ENCODE results near the gene DENND4B.
A peak's percentile ranks its signal among the peaks of the same experiment; 100 is the strongest.
"Not testable (repeated sequence)": the region's sequence is repeated elsewhere in the genome, so short reads cannot be mapped to it uniquely, and the experiment has no call there.

DENND4B gene

DNA sequence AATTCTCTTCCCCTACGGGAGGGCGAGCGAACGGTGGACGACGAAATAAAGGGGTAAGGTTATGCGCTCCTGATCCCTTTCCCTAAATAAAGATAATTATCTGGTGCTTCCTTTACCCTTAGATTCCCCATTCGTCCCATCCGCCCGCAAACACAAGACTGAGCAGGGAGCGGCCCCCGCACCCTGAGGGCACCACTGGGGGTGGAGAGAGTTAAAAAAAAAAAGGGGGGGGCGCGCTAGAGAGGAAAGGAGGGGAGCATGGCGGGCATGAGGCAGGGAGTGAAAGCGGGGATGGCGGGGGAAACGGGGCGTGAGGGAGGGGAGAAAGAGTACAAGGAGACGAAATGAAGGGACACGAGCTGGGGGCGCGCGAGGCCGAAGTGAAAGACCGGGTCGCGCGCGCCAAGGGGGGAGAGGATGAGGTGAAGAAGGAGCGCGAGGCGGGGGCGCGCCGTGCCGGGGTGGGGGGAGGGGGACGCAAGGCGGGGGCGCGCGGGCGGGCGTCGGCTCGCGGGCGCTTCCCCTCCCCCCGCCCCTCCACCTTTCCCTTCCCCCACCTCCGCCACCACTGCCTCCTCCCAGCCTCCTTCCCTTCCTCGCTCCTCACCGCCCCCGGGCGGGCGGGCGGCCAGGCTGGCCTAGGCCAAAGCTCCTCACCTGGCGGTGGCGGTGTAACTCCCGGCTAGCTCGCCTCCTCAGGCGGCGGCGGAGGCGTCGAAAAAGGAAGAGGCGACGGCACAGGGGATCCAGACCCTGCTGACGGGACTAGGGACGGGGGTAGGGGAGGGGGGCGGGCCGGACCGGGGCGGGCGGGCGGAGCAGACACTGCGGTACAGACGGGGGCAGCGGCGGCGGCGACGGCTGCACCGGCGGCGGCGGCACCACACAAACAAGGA is 24.2 kb downstream of the DENND4B start:
- DNase-seq = peak; percentile 51

DNA sequence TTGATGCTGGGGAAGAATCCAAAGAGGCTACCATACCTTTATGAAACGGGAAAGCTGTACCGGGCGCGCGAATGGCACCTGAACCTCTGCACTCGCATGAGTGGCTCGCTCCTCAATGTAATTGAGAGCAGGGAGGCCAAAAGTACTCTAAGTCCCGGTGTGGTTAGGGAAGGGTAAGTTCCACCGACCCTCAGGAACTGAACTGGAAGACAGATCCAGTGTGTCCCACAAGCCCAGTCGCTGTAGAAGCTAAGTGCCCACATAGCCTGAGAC is 24.8 kb downstream of the DENND4B start:
- no peak for DNase-seq

- no peak for DNase-seq
These were observed 25.3 kb downstream of the DENND4B start for GRCh38 chr1:153921080-153921802.

GRCh38 chr1:153919876-153920852 is 26.4 kb downstream of the DENND4B start:
- no peak for DNase-seq

DNA sequence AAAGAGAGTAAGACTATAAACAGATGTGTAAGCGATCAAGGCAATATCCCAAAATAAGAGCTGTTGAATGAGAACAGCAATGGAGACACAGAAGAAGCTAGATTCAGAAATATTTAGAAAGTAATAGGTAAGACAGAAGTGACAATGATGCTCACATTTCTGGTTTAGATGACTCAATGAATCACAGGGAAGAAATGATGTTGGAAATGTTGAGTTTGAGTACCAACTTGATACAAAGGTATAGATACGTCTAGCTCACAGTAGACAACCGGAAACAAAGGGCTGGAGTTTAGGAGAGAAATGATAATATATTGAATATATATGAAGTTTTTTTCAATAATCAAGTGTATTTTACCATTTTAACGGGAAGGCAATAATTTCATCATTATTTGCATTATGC is 30.2 kb downstream of the DENND4B start:
- DNase-seq = no peak

DNA sequence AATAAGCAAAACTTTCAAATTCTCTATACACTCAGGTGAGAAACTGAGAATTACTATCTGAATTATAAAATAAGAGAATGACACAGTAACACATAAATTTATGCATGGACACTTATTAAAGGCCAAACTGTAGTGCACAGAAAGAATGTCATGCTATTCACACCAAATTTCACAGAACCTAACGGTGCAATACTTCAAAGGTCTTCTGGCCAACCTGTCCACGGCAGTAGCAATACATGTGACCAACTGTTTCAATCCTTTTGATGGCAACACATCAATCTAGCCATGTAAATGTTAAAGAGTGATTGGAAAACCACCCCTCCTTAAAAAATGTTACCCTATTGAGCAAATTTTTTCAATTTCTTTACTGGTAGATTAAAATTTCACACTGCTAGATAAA is 34.2 kb downstream of the DENND4B start:
- no peak for DNase-seq

DNA sequence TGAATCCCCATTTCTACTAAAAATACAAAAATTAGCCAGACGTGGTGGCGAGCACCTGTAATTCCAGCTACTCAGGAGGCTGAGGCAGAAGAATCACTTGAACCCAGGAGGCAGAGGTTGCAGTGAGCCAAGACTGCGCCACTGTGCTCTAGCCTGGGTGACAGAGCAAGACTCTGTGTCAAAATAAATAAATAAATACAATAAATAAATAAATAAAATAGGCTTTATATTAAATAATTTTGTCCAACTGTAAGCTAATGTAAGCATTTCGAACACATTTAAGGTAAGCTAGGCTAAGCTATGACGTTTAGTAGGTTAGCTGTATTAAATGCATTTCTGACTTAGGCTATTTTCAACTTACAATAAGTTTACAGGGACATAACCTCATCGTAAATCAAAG is 36.0 kb downstream of the DENND4B start:
- not testable (repeated sequence) for DNase-seq

GRCh38 chr1:153908071-153908470 is 38.4 kb downstream of the DENND4B start:
- no peak for DNase-seq

- DNase-seq = no peak
These were observed 39.4 kb downstream of the DENND4B start for GRCh38 chr1:153907134-153907533.

GRCh38 chr1:153906396-153906795 is 40.1 kb downstream of the DENND4B start:
- DNase-seq = no peak

DNA sequence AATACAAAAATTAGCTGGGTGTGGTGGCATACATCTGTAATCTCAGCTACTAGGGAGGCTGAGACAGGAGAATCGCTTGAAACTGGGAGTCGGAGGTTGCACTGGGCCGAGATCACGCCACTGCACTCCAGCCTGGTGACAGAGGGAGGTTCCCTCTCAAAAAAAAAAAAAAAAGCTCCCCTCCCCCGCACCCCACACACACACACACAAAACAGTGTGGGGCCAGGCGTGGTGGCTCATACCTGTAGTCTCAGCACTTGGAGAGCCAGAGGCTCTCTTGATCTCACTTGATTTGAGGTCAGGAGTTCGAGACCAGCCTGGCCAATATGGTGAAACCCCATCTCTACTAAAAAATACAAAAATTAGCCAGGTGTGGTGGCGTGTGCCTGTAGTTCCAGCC is 40.6 kb downstream of the DENND4B start:
- not testable (repeated sequence) for DNase-seq

DNA sequence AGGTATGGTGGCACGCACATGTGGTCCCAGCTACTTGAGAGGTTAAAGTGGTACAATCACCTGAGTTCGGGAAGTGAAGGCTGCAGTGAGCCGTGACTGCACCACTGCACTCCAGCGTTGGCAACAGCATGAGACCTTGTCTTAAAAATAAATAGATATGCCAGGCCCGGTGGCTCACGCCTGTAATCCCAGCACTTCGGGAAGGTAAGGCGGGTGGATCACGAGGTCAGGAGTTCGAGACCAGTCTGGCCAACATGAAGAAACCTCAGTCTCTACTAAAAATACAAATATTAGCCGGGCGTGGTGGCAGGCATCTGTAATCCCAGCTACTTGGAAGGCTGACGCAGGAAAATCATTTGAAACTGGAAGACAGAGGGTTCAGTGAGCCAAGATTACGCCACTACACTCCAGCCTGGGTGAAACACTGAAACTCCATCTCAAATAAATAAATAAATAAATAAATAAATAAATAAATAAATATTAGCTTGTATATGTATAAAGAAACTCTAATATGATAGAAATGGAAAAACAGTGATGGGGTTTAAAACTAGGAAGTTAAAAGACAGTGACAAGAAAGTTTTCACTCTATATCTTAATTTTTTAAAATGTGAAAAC is 42.6 kb downstream of the DENND4B start:
- DNase-seq = no peak

GRCh38 chr1:153899509-153899908 is 47.0 kb downstream of the DENND4B start:
- DNase-seq = no peak

GRCh38 chr1:153895866-153896265 is 50.7 kb downstream of the DENND4B start:
- not testable (repeated sequence) for DNase-seq

DNA sequence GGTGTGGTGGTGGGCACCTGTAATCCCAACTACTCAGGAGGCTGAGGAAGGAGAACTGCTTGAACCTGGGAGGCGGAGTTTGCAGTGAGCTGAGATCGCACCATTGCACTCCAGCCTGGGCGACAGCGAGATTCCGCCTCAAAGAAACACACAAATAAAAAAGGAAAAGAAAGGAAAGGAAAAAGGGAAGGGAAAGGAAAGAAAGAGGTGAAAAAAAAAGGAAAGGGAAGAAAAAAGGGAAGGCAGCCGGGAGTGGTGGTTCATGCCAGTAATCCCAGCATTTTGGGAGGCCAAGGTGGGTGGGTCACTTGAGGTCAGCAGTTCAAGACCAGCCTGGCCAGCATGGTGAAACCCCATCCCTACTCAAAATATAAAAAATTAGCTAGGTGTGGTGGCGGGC is 55.5 kb downstream of the DENND4B start:
- DNase-seq = not testable (repeated sequence)

DNA sequence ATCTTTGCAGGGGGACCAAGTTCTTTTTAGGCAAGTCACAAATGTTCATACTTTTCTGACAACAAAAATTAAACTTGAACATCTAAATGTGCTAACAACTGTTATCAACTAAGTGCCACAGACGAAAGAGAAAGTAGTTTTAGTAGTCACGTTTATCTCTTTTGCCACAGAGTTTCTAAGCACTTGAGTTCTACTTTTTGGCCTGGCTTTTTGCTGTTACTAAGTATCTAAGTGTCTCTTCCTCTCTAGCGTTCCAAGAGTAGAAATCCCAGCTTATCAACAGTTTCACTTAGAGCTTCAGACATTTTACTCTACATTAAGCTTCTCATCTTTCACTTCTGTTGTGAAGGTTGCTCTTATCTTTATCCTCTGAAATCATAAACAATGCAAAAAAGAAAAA is 58.0 kb downstream of the DENND4B start:
- no peak for DNase-seq

GRCh38 chr1:153886127-153886526 is 60.4 kb downstream of the DENND4B start:
- no peak for DNase-seq

- no peak for DNase-seq
These were observed 63.3 kb downstream of the DENND4B start for GRCh38 chr1:153883223-153883622.

DNA sequence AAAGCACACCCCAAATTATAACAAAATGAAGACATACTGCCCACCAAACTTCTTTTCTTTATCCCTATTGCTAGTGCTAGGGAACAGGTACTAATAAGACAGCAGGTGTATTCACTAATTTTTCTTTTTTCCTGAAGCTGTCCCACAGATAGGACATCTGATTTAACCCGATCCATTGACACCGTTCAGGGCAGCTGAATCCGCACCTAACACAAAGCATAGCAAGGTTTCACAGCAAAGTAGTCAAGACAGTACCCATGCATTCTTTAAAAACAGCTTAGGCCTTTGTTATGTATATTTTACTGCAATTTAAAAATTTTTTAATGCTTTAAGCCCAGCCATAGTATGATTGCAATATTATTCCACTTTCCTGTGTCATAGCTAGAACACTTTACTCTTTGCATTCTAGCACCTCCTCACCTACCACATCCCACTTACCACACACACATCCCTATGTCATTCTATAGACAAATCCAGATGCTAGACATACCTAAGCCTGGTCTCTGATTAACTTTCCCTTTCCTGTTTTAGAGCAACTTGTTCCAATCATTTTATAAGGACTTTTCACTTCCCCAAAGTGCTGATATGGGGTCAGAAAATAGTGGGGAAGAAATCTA is 64.1 kb downstream of the DENND4B start:
- no peak for DNase-seq

- DNase-seq = peak; percentile 14
These were observed 64.8 kb downstream of the DENND4B start for GRCh38 chr1:153881751-153882150.

- peak; percentile 98 for DNase-seq
These were observed 65.6 kb downstream of the DENND4B start for GRCh38 chr1:153880962-153881361.

DNA sequence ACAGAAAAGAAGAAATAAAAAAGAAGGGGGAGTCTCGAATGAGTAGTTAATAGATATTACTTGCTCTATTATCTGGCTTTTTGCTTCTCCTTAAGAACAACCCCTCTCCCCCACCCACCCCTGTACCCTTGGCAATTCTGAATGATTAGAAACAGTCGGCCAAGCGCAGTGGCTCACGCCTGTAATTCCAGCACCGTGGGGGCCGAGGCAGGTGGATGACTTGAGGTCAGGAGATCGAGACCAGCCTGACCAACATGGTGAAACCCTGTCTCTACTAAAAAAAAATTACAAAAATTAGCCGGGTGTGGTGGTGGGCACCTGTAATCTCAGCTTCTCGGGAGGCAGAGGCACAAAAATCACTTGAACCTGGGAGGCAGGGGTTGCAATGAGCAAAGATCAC is 66.5 kb downstream of the DENND4B start:
- no peak for DNase-seq
